GM12878 (cell line): ENCODE data around the gene UMAD1.

ENCODE experiments used
- CBX5 ChIP-seq: sonication (generic); IDR thresholded peaks from 2 replicates; pipeline ENCODE4 v1.6.1; 2016; ENCODE audit warnings: low read depth, moderate library complexity, mild to moderate bottlenecking, inconsistent platforms
- CTCF ChIP-seq, 3 experiments: IDR thresholded peaks in 2 of 3; conservative IDR thresholded peaks in 1 of 3; 2 replicates each; pipeline ENCODE4 v1.5.1; 2011; ENCODE audit warnings: low read depth in 3 of 3, low read length in 3 of 3, mild to moderate bottlenecking in 3 of 3, control low read depth in 2 of 3, moderate library complexity in 2 of 3, inconsistent platforms in 1 of 3, mixed read lengths in 1 of 3; ENCODE audit not compliant: control insufficient read depth in 2 of 3, insufficient read depth in 1 of 3; ENCODE audit errors: extremely low read depth in 1 of 3
- JUNB ChIP-seq: IDR thresholded peaks from 2 replicates; pipeline ENCODE4 v1.6.1; 2016; ENCODE audit warnings: antibody characterized with exemption, mild to moderate bottlenecking
- NR2C2 ChIP-seq: IDR thresholded peaks from 2 replicates; pipeline ENCODE4 v1.6.1; 2011; ENCODE audit warnings: borderline replicate concordance, low read depth; ENCODE audit not compliant: control insufficient read depth, insufficient read length
- POLR2A ChIP-seq: IDR thresholded peaks from 2 replicates; pipeline ENCODE4 v1.6.1; 2011; ENCODE audit warnings: low read depth, mild to moderate bottlenecking, low read length
- POLR2AphosphoS5 ChIP-seq: IDR thresholded peaks from 2 replicates; pipeline ENCODE4 v1.6.1; 2011; ENCODE audit warnings: mild to moderate bottlenecking, low read length, inconsistent platforms
- ZZZ3 ChIP-seq: IDR thresholded peaks from 2 replicates; pipeline ENCODE4 v1.6.1; 2011; ENCODE audit warnings: low read depth; ENCODE audit not compliant: control insufficient read depth, insufficient read length

- no peak for TF ChIP-seq CBX5
- no peak for TF ChIP-seq JUNB
- no peak for TF ChIP-seq ZZZ3
- TF ChIP-seq POLR2AphosphoS5: no peak
- no peak for TF ChIP-seq CTCF (IDR thresholded peaks at IDR 0.05 in 2 of 3, conservative IDR thresholded peaks at IDR 0.05 in 1 of 3; ENCODE audit: control insufficient read depth in 2 of 3, extremely low read depth in 1 of 3, insufficient read depth in 1 of 3, low read depth in 3 of 3, low read length in 3 of 3)
- no peak for TF ChIP-seq NR2C2
- TF ChIP-seq POLR2A: no peak
Observed at GRCh38 chr7:7793249-7793648, 152.7 kb downstream of the UMAD1 start.
